DLD1 (cell line): ENCODE data around the gene EPHB2.
"Not testable (repeated sequence)": the region's sequence is repeated elsewhere in the genome, so short reads cannot be mapped to it uniquely, and the experiment has no call there.

ENCODE experiments used
- in situ Hi-C: cut with HindIII; loops from 2 replicates; pipeline ENCODE4 v1.10.0; 2017; ENCODE audit warnings: low sequenced_read_pairs

The EPHB2 gene

DNA sequence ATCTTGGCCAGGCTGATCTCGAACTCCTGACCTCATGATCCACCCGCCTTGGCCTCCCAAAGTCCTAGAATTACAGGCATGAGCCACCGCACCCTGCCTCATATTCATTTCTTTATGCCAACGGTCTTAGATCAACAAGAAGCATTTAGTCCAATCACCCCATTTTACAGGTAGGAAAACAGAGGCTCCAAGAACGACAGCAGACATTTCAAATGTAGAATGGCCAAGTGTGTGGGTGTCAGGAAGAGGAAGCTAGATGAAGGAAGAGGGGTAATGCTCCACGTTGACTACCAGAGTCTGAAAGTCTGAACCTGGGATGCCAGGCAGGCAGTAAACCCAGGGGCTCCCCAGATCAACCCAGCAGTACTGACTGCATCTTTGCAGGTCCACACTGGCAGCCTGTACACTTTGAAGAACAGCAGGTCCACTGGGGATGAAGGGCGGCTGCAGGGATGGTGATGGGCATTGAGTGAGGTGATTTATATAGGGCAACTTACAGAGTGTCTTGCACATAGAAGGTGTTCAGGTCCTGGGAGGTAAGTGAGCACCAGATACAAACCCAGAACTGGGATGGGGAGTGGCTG, 120.2 kb downstream of the EPHB2 start:
- in situ Hi-C loops, result no loop called here

DNA sequence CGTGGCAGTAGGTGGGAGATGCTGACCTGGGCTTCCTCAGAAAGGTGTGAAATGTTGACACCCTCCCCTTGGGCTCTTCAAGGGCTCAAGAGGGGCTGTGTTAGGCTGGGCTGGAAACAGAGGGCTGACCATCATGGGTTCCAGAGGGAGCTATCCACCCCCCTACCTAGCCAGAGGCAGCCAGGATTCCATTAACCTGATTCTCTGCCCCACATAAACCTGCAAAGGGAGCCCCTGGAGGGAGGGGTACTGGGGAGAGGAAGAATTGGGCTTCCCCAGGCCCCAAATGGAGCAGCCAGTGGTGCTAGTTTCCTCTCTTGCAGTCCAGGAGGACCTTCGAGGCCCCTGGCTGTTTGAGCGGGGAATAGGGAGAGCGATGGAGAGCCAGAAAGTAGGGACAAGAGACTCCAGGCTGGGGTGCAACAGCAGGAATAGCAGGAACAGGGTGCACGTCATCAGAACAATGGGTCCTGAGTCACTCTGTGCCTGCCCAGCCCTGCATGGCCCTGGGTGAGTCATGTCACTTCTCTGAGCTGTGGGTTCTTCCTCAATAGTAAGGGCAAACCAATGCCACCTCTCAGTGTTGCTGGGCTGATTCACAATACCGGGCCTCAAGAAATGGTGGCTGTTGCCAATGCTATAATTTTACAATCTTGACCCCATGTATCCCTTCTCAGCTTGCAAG, 121.2 kb downstream of the EPHB2 start:
- in situ Hi-C loops, result no loop called here

DNA sequence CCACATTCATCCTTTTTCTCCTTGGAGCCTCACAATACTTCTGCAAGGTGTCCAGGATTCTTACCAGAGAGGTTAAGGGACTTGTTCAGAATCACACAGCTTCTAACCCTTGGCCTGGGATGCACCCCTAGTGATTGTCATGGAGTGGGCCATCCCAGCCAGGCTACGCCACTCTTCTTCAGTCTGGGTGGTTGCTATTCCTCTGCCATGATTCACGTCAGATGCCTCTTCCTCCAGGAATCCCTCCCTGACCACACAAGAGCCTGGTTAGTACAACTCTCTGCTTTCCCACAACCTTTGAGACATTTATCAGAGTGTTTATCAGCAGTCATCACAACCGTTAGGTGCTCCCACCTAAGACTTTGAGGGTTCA, 121.8 kb downstream of the EPHB2 start:
- in situ Hi-C loops, result no loop called here

DNA sequence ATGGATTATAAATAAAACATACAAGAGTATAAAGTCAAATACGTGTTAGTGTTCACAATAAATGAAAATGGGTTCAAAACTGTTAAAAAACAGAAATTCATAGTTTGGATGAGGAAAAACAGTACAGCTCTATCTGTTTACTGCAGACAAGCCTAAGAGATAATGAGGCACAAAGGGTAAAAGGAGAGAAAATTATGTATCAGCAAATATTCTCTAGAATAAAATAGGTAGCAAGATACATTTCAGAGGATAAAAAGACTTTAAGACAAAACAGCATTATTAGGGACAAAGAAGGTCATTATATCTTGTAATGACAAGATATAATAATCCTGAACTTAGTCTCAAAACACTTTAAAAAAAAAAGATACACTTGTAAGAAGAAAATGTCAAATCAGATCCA, 123.1 kb downstream of the EPHB2 start:
- in situ Hi-C loops, result no loop called here

DNA sequence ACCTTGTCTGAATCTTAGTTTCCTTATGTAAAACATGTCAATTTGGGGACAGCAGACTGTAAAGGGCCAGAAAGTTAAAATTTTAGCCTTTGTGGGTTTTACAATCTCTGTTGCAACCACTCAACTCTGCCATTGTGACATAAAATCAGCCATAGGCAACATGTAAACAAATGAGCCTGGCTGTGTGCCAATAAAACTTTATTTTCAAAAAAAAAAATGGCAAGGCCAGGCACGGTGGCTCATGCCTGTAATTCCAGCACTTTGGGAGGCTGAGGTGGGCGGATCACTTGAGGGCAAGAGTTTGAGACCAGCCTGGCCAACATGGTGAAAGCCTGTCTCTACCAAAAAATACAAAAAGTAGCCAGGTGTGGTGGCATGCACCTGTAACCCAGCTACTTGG, 123.8 kb downstream of the EPHB2 start:
- in situ Hi-C loops, result not testable (repeated sequence)

DNA sequence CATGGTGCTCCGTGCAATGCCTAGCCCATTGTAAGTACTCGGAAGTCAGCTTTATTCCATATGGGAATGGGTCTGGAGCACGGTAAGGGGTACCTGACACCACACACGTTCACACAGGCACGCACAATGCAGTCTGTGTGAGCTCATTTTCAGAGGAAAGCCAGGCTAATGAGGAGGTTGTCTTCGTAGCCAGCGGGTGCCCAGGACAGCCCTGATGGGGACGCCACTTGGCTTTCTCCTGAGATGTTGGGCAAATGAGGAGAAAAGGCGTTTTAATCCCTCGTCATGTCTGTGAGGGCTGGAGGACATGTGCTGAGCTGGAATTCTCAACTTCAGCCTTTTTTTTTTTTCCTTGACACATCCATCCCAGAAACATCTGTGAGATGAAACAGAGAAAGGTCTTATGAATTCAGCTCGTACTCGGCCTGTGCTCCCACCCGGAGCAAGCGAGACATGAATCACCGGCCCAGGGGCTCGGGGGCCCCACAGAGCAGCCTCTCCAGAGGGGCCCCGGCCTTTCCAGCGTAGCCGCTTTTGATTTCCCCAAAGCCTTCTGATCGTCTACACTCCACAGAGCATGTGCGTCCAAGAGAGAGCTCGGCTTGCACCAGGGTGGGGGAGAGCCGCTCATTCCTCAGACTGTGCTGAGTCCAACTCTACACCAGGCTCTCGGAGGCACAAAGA, 125.1 kb downstream of the EPHB2 start:
- in situ Hi-C loops, result no loop called here

DNA sequence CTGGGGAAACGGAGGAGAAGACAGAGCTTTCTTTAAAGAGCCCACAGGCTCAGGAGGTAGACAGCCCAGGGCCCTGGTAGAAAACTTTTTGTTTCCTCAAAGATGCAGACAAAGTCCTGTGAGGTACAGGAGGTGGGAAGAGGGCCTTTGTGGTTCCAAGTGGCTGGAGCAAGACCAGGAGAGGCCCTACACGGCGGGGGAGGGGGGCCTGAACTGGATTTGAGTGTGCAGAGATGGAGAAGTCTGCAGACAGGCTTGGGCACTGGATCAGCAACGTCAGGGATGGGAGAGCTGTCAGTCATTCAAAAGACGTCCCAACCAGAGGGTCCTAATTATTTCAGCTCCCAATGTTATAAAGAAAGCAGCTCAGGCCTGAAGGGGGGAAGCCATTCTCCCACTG, 126.2 kb downstream of the EPHB2 start:
- in situ Hi-C loops, result no loop called here

DNA sequence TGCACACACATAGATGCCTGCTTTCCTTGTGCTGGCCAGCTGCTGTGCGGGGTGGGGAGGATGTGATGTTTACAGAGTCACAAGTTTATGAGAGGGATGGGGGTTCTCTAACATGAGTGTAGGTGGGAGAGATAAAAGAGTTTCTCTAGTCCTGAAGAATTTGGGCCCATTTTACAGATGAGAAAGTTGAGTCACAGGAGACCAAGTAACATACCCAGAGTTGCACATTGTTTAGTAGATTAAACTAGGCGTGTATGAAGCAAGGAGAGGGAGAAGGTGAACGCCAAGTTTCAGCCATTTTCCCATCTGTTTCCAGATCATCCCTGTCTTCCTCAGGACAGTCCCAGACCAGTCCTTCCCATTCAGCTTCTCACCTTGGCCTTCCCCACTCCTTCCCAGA, 126.7 kb downstream of the EPHB2 start:
- in situ Hi-C loops, result no loop called here

DNA sequence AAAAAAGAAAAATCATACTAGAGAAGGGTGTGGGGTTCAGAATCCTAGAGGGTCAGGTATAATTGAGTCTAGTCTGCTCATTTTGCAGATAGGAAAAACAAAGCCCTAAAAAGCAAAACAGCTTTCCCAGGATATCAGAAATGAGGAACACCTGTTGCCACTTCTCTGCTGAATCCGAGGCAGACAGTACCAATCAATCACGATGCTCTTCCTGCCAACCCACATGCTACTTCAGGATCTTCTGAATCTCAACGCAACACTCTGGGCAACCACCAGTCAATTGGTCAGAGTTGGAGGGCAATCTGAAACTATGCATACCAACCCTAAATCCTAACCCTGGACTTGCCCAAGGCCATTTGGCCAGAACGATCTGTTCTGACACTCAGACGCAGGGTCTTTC, 128.3 kb downstream of the EPHB2 start:
- in situ Hi-C loops, result no loop called here

DNA sequence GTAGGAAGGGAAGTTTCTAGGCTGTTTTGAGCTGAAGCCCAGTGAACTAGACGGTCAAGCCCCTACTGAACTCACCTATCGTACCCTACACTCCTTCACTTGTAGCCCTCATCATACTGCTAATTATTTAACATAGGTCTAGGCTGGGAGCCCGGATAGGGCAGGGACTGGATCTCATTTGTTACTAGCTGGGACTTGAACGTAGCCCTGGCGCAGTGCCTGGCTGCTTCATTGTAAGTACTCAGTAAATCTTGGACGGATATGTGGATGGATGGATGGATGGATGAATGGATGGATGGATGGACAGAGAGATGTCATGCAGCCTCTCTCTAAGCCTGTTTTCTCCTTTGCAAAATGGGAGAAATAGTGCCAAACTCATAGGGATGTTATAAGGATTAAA, 129.2 kb downstream of the EPHB2 start:
- in situ Hi-C loops, result no loop called here

DNA sequence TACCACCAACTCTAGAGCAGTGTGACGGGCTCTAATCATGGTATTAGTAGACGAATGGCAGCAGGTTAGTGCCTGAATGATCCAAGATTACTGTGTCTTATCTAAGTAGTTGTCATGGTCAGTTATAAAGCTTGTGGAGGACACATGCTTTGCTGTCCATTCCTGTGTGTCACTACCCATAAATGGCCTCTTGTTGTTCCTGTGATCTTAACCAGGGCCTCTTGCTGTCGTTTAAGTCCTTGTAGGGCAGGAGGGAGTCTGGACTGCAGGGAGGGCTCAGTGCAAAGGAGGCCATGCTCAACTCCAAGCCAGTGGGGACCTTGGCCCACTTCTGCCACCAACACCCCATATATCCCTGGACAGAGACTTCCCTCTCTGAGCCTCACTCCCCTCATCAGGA, 130.5 kb downstream of the EPHB2 start:
- in situ Hi-C loops, result no loop called here

DNA sequence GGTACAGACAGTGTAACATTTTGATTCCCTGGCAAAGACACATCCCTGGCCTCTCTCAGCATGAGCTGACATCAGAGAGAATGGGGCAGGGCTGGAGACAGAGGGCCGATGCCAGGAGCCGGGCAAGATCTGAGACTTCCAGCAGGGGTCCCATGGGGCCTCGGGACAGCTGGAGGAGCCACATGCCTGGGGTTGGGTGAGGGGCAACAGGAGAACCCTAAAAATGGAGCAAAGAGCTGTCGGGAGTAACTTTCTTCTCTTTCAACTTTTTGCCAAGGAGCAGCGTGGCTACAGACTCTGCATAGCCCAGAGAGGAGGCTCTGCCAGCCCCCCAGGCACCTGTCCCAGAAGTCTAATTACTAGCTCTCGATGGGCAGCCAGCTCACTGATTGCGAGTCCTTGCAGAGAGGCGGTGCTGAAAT, 131.2 kb downstream of the EPHB2 start:
- in situ Hi-C loops, result no loop called here

DNA sequence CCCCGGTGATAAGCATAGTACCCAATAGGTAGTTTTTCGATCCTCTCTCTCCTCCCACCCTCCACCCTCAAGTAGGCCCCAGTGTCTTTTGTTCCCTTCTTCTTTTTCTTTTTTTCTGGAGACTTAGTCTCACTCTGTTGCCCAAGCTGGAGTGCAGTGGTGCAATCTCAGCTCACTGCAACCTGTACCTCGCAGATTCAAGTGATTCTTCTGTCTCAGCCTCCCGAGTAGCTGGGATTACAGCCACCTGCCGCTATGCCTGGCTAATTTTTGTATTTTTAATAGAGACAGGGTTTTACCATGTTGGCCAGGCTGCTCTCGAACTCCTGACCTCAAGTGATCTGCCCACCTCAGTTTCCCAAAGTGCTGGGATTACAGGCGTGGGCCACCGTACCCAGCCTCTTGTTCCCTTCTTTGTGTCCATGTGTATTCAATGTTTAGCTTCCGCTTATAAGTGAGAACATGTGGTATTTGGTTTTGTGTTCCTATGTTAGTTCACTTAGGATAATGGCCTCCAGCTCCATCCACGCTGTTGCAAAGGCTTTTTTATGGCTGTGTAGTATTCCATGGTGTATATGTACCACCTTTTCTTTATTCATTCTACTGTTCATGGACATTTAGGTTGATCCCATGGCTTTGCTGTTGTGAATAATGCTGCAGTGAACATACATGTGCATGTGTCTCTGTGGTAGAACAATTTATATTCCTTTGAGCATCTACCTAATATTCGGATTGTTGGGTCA, 133.0 kb downstream of the EPHB2 start:
- in situ Hi-C loops, result not testable (repeated sequence)

DNA sequence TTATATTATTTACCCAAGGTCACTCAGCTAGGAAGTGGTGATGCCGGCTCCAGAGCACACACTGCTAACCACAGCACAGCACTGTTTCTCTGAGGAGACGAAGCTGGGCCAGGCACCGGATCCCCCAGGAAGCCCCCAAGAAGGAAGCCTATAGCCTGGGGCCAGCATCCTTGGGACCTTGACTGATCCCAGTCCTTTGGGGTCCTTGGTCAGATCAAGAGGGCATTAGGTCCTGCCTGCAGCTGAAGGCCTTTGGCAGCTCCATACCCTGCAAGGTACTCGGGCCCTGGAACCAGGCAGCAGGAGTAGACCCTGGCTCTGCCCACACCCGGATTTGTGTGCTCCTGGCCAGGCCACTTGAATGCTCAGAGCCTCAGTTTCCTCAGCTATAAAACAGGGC, 134.0 kb downstream of the EPHB2 start:
- in situ Hi-C loops, result no loop called here

DNA sequence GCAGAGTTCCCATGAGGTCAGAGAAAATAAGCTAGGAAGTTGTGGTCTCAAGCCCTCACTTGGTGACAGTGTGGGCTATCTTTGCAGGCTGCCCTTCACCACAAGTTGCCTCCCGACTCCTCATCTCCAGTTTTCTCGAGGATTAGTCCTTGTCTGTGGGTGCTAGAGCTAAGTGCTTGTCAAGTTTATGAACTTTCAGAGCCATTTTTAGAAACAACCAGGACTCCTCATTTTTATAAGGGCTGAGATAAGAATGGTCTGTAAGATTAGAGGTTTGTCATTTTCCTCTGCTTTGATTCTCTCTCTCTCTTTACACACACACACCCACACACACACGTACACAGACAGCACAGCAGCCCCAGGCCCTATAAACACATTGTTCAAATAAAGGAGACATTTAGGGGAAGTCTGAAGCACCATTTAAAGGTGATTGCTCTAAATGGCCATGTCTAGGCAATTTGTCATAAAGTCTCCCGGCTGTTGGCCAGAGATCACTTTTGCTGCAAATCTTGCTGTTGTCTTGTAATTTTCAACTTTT, 134.8 kb downstream of the EPHB2 start:
- in situ Hi-C loops, result no loop called here

DNA sequence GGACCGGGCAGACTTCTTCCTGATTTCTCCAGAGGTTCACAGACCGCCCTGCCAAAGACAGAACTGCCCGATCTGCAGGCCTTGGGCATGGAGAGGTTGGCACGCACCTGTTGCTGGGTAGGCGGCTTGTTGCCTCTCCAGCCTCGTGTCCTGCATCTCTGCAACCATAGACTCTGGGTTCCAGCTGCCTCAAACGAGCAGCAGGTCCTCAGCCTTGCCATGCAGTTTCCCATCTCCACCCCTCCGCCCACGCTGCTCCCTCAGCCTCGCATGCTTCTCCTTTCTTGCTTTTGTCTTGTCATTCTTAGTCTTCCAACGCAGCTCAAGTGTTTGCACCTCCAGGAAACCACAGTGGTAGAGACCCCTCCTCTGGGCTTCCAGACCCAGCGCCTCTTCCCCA, 135.8 kb downstream of the EPHB2 start:
- in situ Hi-C loops, result no loop called here

DNA sequence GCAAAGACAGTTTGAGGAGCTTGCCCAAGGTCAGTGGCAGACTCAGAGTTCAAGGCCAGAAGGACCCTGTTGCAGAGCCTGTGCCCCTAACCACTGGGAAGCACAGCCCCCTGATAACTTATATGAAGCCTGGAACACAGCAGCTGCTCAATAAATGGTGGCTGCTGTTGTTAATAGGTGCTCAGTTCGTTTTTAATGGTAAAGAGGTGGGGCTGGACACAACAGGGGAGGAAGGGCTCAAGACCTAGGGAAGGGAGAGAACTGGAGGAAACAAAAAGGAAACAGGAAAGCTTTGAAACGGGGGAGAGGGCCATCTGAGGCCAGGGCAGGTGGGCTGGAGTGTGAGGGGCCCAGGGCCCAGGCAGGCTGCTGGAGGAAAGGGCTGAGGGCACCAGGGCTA, 136.6 kb downstream of the EPHB2 start:
- in situ Hi-C loops, result no loop called here

DNA sequence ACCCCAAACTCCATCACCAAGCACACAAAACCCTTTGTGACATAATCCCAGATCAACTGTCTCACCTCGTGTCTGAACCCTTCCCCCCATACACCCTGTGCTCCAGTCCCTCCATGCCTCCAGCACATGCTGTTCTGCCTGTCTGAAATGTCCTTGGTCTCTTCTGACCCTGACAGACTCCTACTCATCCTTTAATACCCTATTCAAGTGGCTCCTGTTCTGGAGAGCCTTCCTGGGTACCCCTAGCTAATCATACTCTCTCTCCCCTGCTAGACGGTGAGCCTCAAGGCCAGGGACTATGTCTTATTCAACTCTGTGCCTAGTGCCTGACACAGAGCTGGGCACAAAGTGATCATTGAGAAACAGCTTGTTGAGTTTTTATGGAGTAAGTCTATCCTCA, 137.1 kb downstream of the EPHB2 start:
- in situ Hi-C loops, result no loop called here

DNA sequence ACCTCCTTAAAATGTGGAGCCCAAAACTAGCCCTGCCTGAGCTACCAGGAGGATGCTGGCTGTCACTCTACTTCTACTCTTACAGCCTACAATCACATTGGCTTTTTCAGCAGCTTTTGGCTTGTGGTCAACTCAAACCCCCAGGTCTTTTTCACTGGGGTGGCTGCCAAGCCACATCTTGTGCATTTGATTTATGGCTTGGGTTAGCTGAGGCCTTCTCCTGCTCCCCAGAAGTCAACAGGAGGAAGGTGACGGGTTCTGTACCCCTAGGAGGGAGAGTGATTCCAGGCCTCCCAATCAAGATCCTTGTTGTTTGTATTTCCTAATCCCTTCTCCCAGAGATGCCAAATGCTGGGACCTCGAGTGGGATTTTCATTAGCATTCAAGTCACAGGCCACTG, 137.8 kb downstream of the EPHB2 start:
- in situ Hi-C loops, result no loop called here

DNA sequence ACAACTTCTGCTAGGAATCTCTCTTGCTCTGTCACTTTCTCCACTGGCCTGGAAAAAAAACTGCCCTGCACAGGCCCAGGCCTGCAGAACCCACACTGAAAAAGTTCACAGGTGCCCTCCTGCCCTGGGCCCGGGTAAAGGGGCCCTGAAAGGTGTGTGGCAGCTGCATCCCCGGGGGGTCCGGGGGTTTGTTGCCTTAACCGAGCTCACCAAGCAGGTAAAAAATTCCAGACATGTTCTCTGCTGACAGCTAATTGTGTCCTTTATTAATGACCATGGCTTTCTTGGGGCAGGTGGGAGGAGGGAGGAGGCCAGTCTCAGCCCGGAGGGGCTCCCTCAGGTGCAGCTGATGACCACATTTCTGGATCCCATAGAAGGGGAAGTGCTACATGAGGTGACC, 139.1 kb downstream of the EPHB2 start:
- in situ Hi-C loops, result no loop called here

DNA sequence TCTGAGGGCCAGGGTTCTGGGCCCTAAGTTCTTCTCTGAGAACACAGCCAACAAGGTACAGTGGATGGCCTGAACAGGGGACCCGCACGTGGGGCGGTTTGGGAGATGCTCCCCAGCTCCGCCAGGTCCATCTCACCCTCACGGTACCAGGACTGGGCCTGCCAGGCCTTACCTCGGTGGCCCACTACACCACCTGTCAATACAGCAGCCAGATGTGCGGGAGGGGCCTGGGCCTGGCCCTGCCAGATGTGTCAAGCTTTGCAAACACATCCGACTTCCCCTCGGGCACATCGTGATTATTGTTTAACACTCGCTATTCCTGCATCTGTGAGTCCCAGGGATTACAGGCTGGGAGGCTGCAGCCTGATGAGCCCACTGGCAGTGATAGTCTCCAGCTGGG, 139.6 kb downstream of the EPHB2 start:
- in situ Hi-C loops, result no loop called here

DNA sequence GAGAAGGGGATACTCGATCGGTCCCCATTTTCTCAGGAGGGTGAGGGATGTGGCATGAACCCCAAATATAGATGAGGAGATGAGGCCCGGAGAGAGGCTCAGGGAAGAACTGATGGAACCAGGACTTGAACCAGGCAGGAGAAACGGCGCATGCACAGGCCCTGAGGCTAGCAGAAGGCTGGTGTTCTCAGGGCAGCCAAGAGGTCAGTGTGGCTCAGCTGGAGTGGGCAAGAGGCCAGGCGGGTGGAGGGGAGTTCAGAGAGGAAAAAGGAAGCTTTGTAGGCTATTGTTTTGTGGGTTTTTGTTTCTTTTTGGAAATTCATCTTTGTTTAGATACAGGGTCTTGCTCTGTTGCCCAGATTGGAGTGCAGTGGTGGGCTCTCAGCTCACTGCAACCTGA, 140.0 kb downstream of the EPHB2 start:
- in situ Hi-C loops, result no loop called here
